Measurements from ENCODE around the gene FIS1. TPM values are rescaled to one million over a fixed set of nuclear protein-coding genes. Genes with fewer than 3 reads are reported as not detected.
"Not testable (repeated sequence)": the region's sequence is repeated elsewhere in the genome, so short reads cannot be mapped to it uniquely, and the experiment has no call there.

The FIS1 gene
- total RNA-seq, 1 experiment from 2014 or later, result 124 TPM

- Histone ChIP-seq H2BK15ac (ENCODE audit: low read depth, low read length) (no peak overlapping the region), H2BK5ac (ENCODE audit: insufficient read length, low read length) (no peak overlapping the region), H3T11ph (ENCODE audit: low read length) (no peak overlapping the region), H3K4ac (ENCODE audit: low read depth, low read length) (no peak overlapping the region), H2BK120ac (ENCODE audit: low read depth, low read length, poor library complexity, severe bottlenecking) (no peak overlapping the region), H2AK5ac (ENCODE audit: insufficient read length, low read length) (no peak overlapping the region), H3K9me3 (ENCODE audit: control insufficient read depth, low read depth, low read length) (no peaks in the 10 kb centered on the region), H4K5ac (ENCODE audit: insufficient read length, low read depth, low read length) (no peak overlapping the region), H4K8ac (replicated peaks; ENCODE audit: insufficient read length, low read depth, low read length) (no peak overlapping the region), H3K27ac (ENCODE audit: insufficient read length, low read depth, low read length) (no peak overlapping the region), H3K23me2 (ENCODE audit: insufficient read length, low read depth, low read length, poor library complexity, severe bottlenecking) (no peaks in the 10 kb centered on the region), H4K91ac (ENCODE audit: insufficient read length, low read depth, low read length) (no peak overlapping the region), H3K27me3 (ENCODE audit: insufficient read depth, low read length) (no peaks in the 10 kb centered on the region), H2AFZ (ENCODE audit: low read length) (no peak overlapping the region), H3K4me1 (ENCODE audit: insufficient read depth, low read length) (no peaks in the 10 kb centered on the region; the same call in 1 of the 2 replicates), H3K79me2 (ENCODE audit: insufficient read depth, low read length) (no peaks in the 10 kb centered on the region), H2BK20ac (ENCODE audit: low read depth, low read length, poor library complexity, severe bottlenecking) (no peak overlapping the region), H3K56ac (ENCODE audit: insufficient read length, low read depth, low read length) (no peak overlapping the region), H3K4me2 (ENCODE audit: insufficient read depth, insufficient read length, low read length) (no peak overlapping the region), H3K14ac (ENCODE audit: insufficient read depth, low read length) (no peak overlapping the region), H2BK12ac (ENCODE audit: insufficient read length, low read depth, low read length) (no peak overlapping the region), H3K23ac (ENCODE audit: insufficient read length, low read depth, low read length) (no peak overlapping the region), H3K18ac (ENCODE audit: insufficient read length, low read depth, low read length) (no peak overlapping the region), H3K79me1 (ENCODE audit: insufficient read depth, low read depth, low read length, poor library complexity, severe bottlenecking) (no peaks in the 10 kb centered on the region), H3K9ac (ENCODE audit: extremely low read depth, insufficient read length, low read length) (no peak overlapping the region), H4K20me1 (ENCODE audit: control insufficient read depth, insufficient read depth, insufficient read length) (no peaks in the 10 kb centered on the region)
- no peak overlapping the region for H3K27ac Mint-ChIP-seq
- no peak overlapping the region for H3K4me3 Mint-ChIP-seq
- no CpG with 5 or more reads among the region's 17 CpGs for WGBS (ENCODE audit: extremely low coverage, insufficient read length, low lambda C conversion rate)
- peaks cover 8% of the 10 kb centered on the region in 2 experiments; a peak in 3 of 5 replicates for H3K9me3 Mint-ChIP-seq
- no peaks in the 10 kb centered on the region for H3K36me3 Mint-ChIP-seq (ENCODE audit: insufficient read depth in 1 of 3, low read depth in 3 of 3)
- no peaks in the 10 kb centered on the region; a peak in 2 of 4 replicates for H3K4me1 Mint-ChIP-seq
- TF ChIP-seq CTCF (conservative IDR thresholded peaks at IDR 0.05), result no peak
- no peaks in the 10 kb centered on the region for H3K27me3 Mint-ChIP-seq (ENCODE audit: low read depth)
- no peak for DNase-seq
Observed at GRCh38 chr7:101265622-101266516, 21.0 kb upstream of the FIS1 start.

DNA sequence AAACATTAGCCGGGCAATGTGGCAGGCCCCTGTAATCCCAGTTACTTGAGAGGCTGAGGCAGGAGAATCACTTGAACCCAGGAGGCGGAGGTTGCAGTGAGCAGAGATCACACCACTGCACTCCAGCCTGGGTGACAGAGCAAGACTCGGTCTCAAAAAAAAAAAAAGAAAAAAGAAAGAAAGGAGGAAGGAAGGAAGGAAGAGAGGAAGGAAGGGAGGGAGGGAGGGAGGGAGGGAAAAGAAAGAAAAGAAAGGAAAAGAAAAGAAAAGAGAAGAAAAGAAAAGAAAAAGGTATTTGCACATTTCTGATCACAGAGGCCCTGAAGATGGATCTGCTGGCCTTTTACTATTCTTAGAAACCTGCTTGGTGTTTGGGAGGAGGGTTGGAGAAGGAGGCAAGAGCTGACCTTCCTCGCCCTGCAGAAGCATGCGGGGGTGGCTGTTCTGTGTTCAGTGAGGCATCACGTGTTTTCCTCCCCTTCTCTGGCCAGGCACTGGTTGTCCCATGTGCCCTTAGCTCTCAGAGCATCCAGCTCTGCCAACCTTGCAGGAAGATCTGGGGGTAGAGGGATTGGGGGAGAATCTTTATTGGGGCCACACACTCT, 19.3 kb upstream of the FIS1 start:
- H3K4me2 ChIP-seq (ENCODE audit: insufficient read depth, insufficient read length, low read length); H3K18ac ChIP-seq (ENCODE audit: insufficient read length, low read depth, low read length); H3K27me3 ChIP-seq (ENCODE audit: insufficient read depth, low read length); H4K20me1 ChIP-seq (ENCODE audit: control insufficient read depth, insufficient read depth, insufficient read length); H2BK15ac ChIP-seq (ENCODE audit: low read depth, low read length); H3K27ac ChIP-seq (ENCODE audit: insufficient read length, low read depth, low read length); H4K5ac ChIP-seq (ENCODE audit: insufficient read length, low read depth, low read length); H3K14ac ChIP-seq (ENCODE audit: insufficient read depth, low read length); H2AFZ ChIP-seq (ENCODE audit: low read length); H2BK20ac ChIP-seq (ENCODE audit: low read depth, low read length, poor library complexity, severe bottlenecking); H4K8ac ChIP-seq (replicated peaks; ENCODE audit: insufficient read length, low read depth, low read length); H3K4me1 Mint-ChIP-seq; H3K23me2 ChIP-seq (ENCODE audit: insufficient read length, low read depth, low read length, poor library complexity, severe bottlenecking); H3K9me3 ChIP-seq (ENCODE audit: control insufficient read depth, low read depth, low read length); DNase-seq; H3K4ac ChIP-seq (ENCODE audit: low read depth, low read length); H3T11ph ChIP-seq (ENCODE audit: low read length); H3K36me3 Mint-ChIP-seq (ENCODE audit: insufficient read depth in 1 of 3, low read depth in 3 of 3); H3K27me3 Mint-ChIP-seq (ENCODE audit: low read depth); H2BK12ac ChIP-seq (ENCODE audit: insufficient read length, low read depth, low read length); H4K91ac ChIP-seq (ENCODE audit: insufficient read length, low read depth, low read length); H2BK120ac ChIP-seq (ENCODE audit: low read depth, low read length, poor library complexity, severe bottlenecking); H3K79me2 ChIP-seq (ENCODE audit: insufficient read depth, low read length); H3K79me1 ChIP-seq (ENCODE audit: insufficient read depth, low read depth, low read length, poor library complexity, severe bottlenecking); H3K4me1 ChIP-seq (ENCODE audit: insufficient read depth, low read length); H3K27ac Mint-ChIP-seq; H2AK5ac ChIP-seq (ENCODE audit: insufficient read length, low read length); H2BK5ac ChIP-seq (ENCODE audit: insufficient read length, low read length); H3K4me3 Mint-ChIP-seq; H3K9ac ChIP-seq (ENCODE audit: extremely low read depth, insufficient read length, low read length); H3K23ac ChIP-seq (ENCODE audit: insufficient read length, low read depth, low read length); H3K56ac ChIP-seq (ENCODE audit: insufficient read length, low read depth, low read length); H3K9me3 Mint-ChIP-seq: not testable (repeated sequence)
- WGBS (ENCODE audit: extremely low coverage, insufficient read length, low lambda C conversion rate), result no CpG with 5 or more reads among the region's 6 CpGs

Measured in H9 (cell line).